Measurements from ENCODE around the gene PDLIM1. TPM values are rescaled to one million over a fixed set of nuclear protein-coding genes. Genes with fewer than 3 reads are reported as not detected.

The PDLIM1 gene
- total RNA-seq, 1 donor from 2014 or later = 405 TPM

DNA sequence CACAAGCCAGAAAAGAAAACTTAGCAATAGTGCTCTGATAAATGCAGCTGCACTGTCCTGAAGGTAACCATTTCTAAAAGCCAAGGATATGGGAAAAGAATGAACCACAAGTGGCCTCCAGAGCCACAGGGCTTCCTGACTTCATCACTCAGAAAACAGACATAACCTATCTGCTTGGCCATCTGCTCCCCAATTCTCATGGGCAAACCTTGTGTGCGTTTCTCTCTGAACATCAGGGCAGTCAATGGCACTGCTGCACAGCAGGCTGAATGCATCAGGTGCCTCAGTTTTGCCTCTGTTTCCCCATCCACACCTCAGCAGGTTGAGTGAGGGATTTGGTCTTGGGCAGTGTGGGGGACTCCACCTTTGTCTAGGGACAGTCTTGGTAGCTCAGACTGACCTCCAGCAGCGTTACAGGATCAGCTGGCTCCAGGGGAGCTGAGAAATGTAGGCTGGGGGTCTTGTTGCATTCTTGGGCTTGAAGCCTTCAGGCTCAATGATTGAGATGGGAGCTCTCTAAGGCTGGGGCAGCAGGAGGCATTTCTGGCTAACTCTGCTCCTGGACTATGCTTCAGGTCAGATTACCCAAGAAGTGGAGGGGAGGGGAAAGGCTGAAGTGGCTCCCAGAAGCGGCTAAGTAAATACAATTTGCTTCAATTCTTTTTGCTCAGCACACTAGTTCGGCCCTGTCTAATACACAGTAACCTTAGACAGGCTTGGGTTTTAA lies 23.6 kb upstream of the PDLIM1 start:
- DNase-seq (ENCODE audit: low spot score) = no peak

GRCh38 chr10:95312986-95313495 lies 22.2 kb upstream of the PDLIM1 start:
- no peak for DNase-seq (ENCODE audit: low spot score)

GRCh38 chr10:95312257-95312656 lies 21.5 kb upstream of the PDLIM1 start:
- no peak for DNase-seq (ENCODE audit: low spot score)

- DNase-seq (ENCODE audit: low spot score) = no peak
These were observed 19.2 kb upstream of the PDLIM1 start for GRCh38 chr10:95309958-95310357.

GRCh38 chr10:95308389-95309302 lies 17.8 kb upstream of the PDLIM1 start:
- DNase-seq (ENCODE audit: low spot score) = peak; percentile 88

DNA sequence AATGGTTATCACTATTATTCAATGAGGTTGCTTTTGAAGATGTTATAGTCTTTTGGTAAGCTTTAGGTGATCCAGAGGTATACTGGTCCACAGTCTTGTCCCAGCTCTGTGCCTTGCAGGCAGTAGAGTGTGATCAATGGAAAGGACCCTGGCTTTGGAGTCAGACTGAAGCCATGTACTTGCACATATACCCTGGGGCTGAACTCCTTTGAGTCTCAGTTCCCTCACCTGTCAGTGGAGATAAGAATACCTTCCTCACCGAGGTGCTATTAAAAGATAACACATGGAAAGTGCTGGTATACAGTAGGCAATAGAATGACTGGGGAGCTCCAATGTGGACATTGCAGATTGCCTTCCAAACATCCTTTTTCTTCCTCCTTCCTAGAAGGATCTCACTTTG lies 16.0 kb upstream of the PDLIM1 start:
- no peak for DNase-seq (ENCODE audit: low spot score)

DNA sequence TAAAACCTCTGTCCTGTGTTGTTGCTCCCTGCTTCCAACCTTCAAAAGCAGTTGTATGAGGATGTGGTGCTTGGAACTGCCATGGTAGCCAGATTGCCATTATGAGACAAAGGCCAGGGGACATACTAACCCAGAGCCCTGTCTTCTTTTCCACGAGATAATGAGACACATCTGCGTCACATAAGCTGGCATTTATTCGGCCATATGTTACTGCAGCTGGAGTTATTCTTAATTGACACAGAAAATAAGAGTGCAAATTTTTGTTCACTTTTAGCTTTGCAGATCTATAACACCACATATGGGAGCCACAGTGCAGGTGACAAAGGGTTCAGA lies 15.5 kb upstream of the PDLIM1 start:
- DNase-seq (ENCODE audit: low spot score) = no peak

- DNase-seq (ENCODE audit: low spot score) = no peak
These were observed 15.0 kb upstream of the PDLIM1 start for GRCh38 chr10:95305606-95306317.

DNA sequence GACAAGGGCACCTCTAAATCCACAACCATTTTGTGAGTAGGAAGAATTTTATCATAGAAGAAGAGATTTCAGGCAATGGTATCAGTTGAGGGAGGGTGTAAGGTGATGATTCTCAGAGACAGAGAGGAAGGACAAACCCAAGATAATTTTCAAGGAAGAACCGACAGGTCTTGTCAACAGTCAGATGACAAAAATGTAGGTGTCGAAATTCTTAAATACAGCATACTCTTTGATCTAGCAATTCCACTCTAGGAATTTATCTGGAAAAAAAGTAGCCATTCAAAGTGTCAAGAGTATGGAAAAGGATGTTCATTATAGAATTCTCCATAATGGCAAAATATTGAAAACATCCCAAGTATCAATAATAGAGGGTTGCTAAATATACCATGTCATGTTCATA lies 14.2 kb upstream of the PDLIM1 start:
- DNase-seq (ENCODE audit: low spot score) = no peak

GRCh38 chr10:95304463-95304862 lies 13.7 kb upstream of the PDLIM1 start:
- no peak for DNase-seq (ENCODE audit: low spot score)

DNA sequence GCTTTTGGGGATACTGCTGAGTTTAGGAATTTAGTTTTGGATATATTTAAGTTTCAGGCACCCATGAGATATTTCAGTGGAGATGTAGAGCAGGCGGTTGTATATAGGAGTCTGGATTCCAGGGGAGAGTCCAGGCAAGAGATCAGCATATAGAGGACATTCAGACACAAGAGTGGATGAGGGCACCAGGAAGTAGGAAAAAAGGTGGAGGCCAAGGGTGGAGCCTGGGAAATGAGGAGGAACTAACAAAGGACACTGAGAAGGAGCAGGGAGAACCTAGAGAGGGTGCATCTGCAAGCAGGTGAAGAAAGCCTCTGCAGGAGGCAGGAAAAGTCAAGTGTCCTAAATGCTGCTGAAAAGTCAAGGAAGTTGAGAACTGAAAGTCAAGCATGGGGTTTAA lies 13.1 kb upstream of the PDLIM1 start:
- DNase-seq (ENCODE audit: low spot score) = no peak

DNA sequence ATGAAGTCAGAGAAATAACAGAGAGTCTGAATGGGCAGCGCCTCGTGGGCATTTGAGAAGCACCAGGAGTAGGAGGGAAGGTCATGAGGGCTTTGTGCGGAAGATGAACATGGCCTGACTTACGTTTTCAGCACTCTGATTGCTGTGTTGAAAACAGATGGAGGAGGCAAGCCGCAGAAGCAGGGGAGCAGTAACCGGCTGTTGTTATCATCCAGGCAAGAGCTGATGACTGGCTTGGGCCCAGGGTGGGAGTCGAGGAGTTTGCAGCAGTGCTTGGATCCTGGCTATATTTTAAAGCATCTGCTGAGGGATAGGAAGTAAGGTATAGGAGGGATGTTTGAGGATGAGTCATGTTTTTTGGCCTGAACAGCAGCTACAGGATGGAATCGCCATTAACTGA lies 12.7 kb upstream of the PDLIM1 start:
- no peak for DNase-seq (ENCODE audit: low spot score)

GRCh38 chr10:95300022-95300539 lies 9.3 kb upstream of the PDLIM1 start:
- DNase-seq (ENCODE audit: low spot score) = no peak

DNA sequence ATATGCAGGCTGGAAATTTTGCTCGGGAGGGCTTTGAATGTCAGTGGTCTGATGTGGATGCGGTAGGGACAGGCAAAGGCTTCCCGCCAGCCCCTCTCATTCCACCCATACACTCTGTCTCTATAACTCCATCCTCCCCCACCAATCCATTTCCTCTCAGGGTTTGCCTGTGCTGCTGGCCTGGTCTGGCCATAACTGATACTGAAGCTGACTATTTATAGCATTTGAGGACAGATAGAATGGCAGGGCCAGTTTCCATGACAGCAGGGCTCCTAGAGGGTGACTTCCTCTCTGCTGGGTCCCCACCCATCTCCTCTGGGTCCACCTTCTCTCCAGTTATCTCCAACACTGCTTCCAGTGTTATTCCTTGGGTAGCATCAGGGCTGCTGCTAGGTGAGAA lies 6.6 kb upstream of the PDLIM1 start:
- DNase-seq (ENCODE audit: low spot score) = no peak

DNA sequence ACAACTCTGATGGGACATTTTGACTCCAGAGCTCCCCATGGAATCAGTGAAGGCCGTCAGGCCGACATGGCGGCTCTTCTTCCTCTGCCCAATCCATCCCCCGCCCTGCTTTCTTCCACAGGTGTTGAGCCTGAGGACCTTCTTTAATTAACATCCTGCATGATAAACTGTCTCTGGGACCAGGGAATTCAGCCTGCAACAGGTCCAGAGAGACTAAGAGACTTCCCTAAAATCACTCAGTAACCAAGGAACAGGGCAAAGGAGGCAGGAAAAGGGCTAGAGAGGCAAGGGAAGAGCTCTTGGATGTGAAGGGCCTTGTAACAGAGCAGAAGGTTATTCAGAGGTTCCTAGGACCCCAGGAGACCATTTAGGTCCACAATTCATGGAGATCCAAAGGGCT lies 6.0 kb upstream of the PDLIM1 start:
- DNase-seq (ENCODE audit: low spot score) = no peak

DNA sequence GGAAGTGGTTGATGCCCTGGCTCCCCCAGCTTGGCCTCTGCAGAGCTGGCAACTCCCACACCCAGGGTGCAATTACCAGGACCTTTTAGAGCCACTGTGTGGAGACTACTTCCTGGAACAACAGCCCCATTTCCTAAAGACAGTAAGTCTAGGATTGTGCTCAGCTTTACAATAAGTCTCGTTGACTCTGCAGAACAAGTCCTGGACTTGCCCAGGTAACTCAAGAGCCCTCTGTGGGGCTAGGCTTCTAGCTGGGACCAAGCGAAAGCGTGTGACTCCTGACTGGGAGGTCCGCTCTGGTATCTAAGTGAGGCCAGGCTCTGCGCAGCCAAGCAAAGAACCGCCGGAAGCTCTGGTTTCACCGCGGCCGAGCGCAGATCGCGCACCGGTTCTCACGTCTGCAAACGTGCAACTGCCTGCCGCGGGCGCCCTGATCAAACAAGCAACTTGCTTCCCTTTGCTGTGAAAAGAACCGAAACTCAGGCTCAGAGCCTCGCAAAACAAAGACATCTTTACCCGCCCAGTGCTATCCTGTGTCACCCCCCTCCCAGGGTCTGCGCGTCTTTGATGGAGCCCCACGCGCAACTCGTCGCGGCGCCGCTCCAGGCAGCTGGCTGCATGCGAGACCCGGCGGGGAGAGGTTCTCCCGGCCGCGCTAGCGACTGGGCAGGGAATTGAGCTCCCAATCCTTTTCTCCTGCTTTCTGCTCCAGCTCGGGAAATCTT lies 4.4 kb upstream of the PDLIM1 start:
- DNase-seq (ENCODE audit: low spot score) = peak; percentile 82

GRCh38 chr10:95293631-95294030 lies 2.8 kb upstream of the PDLIM1 start:
- no peak for DNase-seq (ENCODE audit: low spot score)

- DNase-seq (ENCODE audit: low spot score) = no peak
These were observed 699 bp upstream of the PDLIM1 start for GRCh38 chr10:95291365-95292039.

DNA sequence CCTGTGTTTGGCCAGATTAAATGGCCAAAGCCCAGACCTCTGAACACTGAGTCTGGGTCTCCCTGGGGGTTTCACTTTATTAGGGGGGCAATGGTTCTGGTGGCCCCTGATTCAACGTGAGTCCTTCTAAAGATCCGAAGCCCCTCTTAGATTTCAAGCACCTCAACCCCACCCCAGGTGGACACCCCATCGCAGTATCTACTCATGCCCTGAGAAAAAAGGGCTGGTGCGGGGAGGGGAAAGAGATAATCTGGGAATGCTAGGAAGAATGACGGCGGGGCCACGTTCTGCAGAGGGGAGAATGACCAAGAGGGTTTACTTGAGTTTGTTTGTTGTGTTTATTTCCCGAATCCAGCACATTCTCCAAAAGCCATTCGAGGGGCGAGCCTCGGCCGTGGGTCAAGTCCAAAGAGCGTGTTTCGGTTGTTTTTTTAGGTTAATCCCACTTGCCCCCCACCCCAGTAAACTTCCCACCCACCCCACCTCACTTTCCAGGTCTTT lies 832 bp downstream of the PDLIM1 start:
- no peak for DNase-seq (ENCODE audit: low spot score)

- DNase-seq (ENCODE audit: low spot score) = no peak
These were observed 1.5 kb downstream of the PDLIM1 start for GRCh38 chr10:95289003-95289920.

All from ureter (tissue), 1 donor.